HepG2 (cell line): Measurements from ENCODE around the gene TSPAN15. TPM values are rescaled to one million over a fixed set of nuclear protein-coding genes. Genes with fewer than 3 reads are reported as not detected.

Experiments used
- ADNP ChIP-seq: sonication (generic); formaldehyde crosslinking; IDR thresholded peaks from 2 replicates; pipeline ENCODE4 v1.4.0; 2020; ENCODE audit warnings: missing genetic modification reagents
- ARNT2 ChIP-seq: sonication (generic); formaldehyde crosslinking; IDR thresholded peaks from 2 replicates; pipeline ENCODE4 v1.8.0; 2022; ENCODE audit warnings: mild to moderate bottlenecking, low read depth, missing genetic modification reagents, moderate library complexity
- FOXO4 ChIP-seq: sonication (generic); formaldehyde crosslinking; conservative IDR thresholded peaks from 2 replicates; pipeline ENCODE4 v1.8.1; 2023; ENCODE audit warnings: missing genetic modification reagents
- GPN1 ChIP-seq: sonication (generic); formaldehyde crosslinking; IDR thresholded peaks from 2 replicates; pipeline ENCODE4 v1.5.1; 2020; ENCODE audit warnings: missing genetic modification reagents, borderline replicate concordance
- HNRNPL ChIP-seq: fragments of 200-400 bp; formaldehyde crosslinking; IDR thresholded peaks from 2 replicates; pipeline ENCODE4 v1.6.1; 2017; ENCODE audit warnings: mild to moderate bottlenecking, low read depth, low read length
- KAT2B ChIP-seq: fragments of 150-350 bp; IDR thresholded peaks from 2 replicates; pipeline ENCODE4 v1.6.1; 2014; ENCODE audit warnings: low read depth, low read length, borderline replicate concordance
- NAIF1 ChIP-seq: sonication (generic); formaldehyde crosslinking; IDR thresholded peaks from 2 replicates; pipeline ENCODE4 v1.5.0; 2020; ENCODE audit warnings: mild to moderate bottlenecking, missing genetic modification reagents, borderline replicate concordance
- PPARG ChIP-seq: conservative IDR thresholded peaks from 2 replicates; pipeline ENCODE4 v1.6.1; 2016; ENCODE audit warnings: missing biosample characterization, missing genetic modification reagents
- RARG ChIP-seq: sonication (generic); formaldehyde crosslinking; IDR thresholded peaks from 2 replicates; pipeline ENCODE4 v1.4.0; 2020; ENCODE audit warnings: low read depth, mild to moderate bottlenecking, missing genetic modification reagents
- REL ChIP-seq: sonication (generic); formaldehyde crosslinking; conservative IDR thresholded peaks from 2 replicates; pipeline ENCODE4 v1.8.0; 2022; ENCODE audit warnings: mild to moderate bottlenecking, missing genetic modification reagents, moderate library complexity
- SALL1 ChIP-seq: sonication (generic); formaldehyde crosslinking; IDR thresholded peaks from 2 replicates; pipeline ENCODE4 v1.8.0; 2022; ENCODE audit warnings: mild to moderate bottlenecking, missing genetic modification reagents
- SP140L ChIP-seq: sonication (generic); formaldehyde crosslinking; IDR thresholded peaks from 2 replicates; pipeline ENCODE4 v1.4.0; 2020; ENCODE audit warnings: missing genetic modification reagents, borderline replicate concordance
- STAT6 ChIP-seq: sonication (generic); formaldehyde crosslinking; IDR thresholded peaks from 2 replicates; pipeline ENCODE4 v1.4.0; 2020; ENCODE audit warnings: missing genetic modification reagents, mild to moderate bottlenecking, borderline replicate concordance
- THYN1 ChIP-seq: sonication (generic); formaldehyde crosslinking; IDR thresholded peaks from 2 replicates; pipeline ENCODE4 v1.8.1; 2023; ENCODE audit warnings: low read depth, mild to moderate bottlenecking, moderate library complexity, missing genetic modification reagents, borderline replicate concordance
- ZBTB3 ChIP-seq: sonication (generic); formaldehyde crosslinking; IDR thresholded peaks from 2 replicates; pipeline ENCODE4 v1.4.0; 2020; ENCODE audit warnings: low read depth, mild to moderate bottlenecking, moderate library complexity, missing genetic modification reagents, borderline replicate concordance
- ZBTB38 ChIP-seq: sonication (generic); formaldehyde crosslinking; IDR thresholded peaks from 2 replicates; pipeline ENCODE4 v1.5.1; 2020; ENCODE audit warnings: mild to moderate bottlenecking, missing genetic modification reagents
- ZFP36L1 ChIP-seq: sonication (generic); formaldehyde crosslinking; IDR thresholded peaks from 2 replicates; pipeline ENCODE4 v1.8.0; 2022; ENCODE audit warnings: mild to moderate bottlenecking, missing genetic modification reagents, moderate library complexity
- ZNF879 ChIP-seq: sonication (generic); formaldehyde crosslinking; IDR thresholded peaks from 2 replicates; pipeline ENCODE4 v1.8.1; 2023; ENCODE audit warnings: missing genetic modification reagents
- ZNF883 ChIP-seq: sonication (generic); formaldehyde crosslinking; IDR thresholded peaks from 2 replicates; pipeline ENCODE4 v1.5.1; 2020; ENCODE audit warnings: mild to moderate bottlenecking, missing genetic modification reagents; ENCODE audit errors: not compliant biosample characterization
- ZSCAN21 ChIP-seq: sonication (generic); formaldehyde crosslinking; IDR thresholded peaks from 2 replicates; pipeline ENCODE4 v1.8.0; 2022; ENCODE audit warnings: mild to moderate bottlenecking, missing genetic modification reagents, moderate library complexity, borderline replicate concordance
- ZSCAN29 ChIP-seq: sonication (generic); formaldehyde crosslinking; conservative IDR thresholded peaks from 2 replicates; pipeline ENCODE4 v1.4.0; 2020; ENCODE audit warnings: mild to moderate bottlenecking, missing genetic modification reagents
- polyA plus RNA-seq, 8 experiments: library from polyadenylated mRNA; depleted of rRNA in 3 of 8; stranded (reverse) in 7 of 8; unstranded in 1 of 8; fragments of >200 nt; fragmentation: Illumina TruSeq in 4 of 8; extraction: Trizol in 4 of 8; gene quantifications; 2 replicates each; pipeline versions ENCODE4 v1.2.1 to v1.2.3, GENCODE V29; 2011 to 2016; ENCODE audit warnings: low read depth in 4 of 8, missing spikeins in 1 of 8, mixed read lengths in 1 of 8; ENCODE audit not compliant: insufficient read depth in 1 of 8
- total RNA-seq, 5 experiments: library from RNA; depleted of rRNA; stranded (reverse); fragments of >200 nt; fragmentation: Illumina TruSeq; extraction: Trizol; gene quantifications; 2 replicates each; pipeline ENCODE4 v1.2.3, GENCODE V29; 2016; ENCODE audit warnings: low read depth in 1 of 5
- TF ChIP-seq, protein P1 (sequence below): sonication (generic); formaldehyde crosslinking; IDR thresholded peaks from 2 replicates; pipeline ENCODE4 v1.4.0; 2020; ENCODE audit warnings: missing genetic modification reagents, borderline replicate concordance

TSPAN15 gene
- total and polyA plus RNA-seq, 2 of the 13 experiments (the other 11 are each of a cell fraction or from before 2014, with no cell fraction given), result 0.27 to 3.2 TPM

DNA sequence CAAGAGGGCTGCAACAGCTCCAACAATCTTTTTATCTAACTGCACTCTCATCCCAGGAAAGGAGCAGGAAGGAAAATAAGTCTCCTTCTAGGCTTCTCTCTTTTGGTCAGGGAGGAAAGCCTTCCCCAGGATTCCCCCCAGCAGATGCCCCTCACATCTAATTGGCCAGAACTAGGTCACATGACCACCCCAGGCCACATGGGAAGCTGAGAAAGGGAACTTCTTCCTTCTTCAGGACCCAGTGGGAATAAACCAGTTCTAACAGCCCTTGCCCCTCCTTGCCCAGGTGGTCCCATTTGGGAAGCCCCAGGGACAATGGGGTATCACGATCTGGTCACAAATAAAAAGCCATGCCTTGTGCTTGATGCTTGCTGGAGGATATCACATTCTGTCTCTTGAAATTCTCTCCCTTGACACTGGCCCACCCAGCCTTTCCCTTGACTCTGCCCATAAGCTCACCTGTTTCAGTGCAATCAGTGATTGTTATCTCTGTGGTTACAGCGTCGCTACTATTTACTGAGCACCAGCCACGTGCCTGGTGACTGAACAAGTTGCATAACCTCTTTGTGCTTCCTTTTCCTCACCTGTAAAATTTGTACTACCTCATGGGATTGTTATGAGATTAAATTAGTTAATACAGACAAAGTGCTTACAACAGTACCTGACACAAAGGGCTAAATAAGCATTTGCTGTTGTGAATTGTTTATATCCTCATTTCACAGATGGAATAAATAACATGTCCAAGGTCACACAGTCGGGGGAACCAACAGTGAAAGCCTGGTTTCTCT, 25.6 kb upstream of the TSPAN15 start (continued):
- TF ChIP-seq, protein P1, sequence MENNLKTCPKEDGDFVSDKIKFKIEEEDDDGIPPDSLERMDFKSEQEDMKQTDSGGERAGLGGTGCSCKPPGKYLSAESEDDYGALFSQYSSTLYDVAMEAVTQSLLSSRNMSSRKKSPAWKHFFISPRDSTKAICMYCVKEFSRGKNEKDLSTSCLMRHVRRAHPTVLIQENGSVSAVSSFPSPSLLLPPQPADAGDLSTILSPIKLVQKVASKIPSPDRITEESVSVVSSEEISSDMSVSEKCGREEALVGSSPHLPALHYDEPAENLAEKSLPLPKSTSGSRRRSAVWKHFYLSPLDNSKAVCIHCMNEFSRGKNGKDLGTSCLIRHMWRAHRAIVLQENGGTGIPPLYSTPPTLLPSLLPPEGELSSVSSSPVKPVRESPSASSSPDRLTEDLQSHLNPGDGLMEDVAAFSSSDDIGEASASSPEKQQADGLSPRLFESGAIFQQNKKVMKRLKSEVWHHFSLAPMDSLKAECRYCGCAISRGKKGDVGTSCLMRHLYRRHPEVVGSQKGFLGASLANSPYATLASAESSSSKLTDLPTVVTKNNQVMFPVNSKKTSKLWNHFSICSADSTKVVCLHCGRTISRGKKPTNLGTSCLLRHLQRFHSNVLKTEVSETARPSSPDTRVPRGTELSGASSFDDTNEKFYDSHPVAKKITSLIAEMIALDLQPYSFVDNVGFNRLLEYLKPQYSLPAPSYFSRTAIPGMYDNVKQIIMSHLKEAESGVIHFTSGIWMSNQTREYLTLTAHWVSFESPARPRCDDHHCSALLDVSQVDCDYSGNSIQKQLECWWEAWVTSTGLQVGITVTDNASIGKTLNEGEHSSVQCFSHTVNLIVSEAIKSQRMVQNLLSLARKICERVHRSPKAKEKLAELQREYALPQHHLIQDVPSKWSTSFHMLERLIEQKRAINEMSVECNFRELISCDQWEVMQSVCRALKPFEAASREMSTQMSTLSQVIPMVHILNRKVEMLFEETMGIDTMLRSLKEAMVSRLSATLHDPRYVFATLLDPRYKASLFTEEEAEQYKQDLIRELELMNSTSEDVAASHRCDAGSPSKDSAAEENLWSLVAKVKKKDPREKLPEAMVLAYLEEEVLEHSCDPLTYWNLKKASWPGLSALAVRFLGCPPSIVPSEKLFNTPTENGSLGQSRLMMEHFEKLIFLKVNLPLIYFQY, result peak; percentile 65; the same call in 1 of the 2 replicates
- TF ChIP-seq ARNT2 (CRISPR knock-in tag) (no peak), ZBTB3 (CRISPR knock-in tag) (no peak), REL (CRISPR knock-in tag) (no peak), THYN1 (CRISPR knock-in tag) (no peak), ZNF879 (CRISPR knock-in tag) (no peak), ZBTB38 (CRISPR knock-in tag) (no peak), ADNP (CRISPR knock-in tag) (no peak), NAIF1 (no peak), ZNF883 (CRISPR knock-in tag) (no peak), HNRNPL (no peak), SP140L (CRISPR knock-in tag) (no peak), STAT6 (CRISPR knock-in tag) (no peak), PPARG (CRISPR knock-in tag) (no peak; the same call in 1 of the 2 replicates), KAT2B (no peak), FOXO4 (CRISPR knock-in tag) (no peak), RARG (no peak), GPN1 (CRISPR knock-in tag) (no peak), SALL1 (peak; percentile 72), ZSCAN21 (CRISPR knock-in tag) (peak; percentile 65; the same call in 1 of the 2 replicates), ZSCAN29 (CRISPR knock-in tag) (no peak), ZFP36L1 (peak; percentile 66; the same call in 1 of the 2 replicates)
